AG09309 (cell line): ENCODE data around the gene KRT4.

Experiments
- DNase-seq: peaks from one replicate; pipeline ENCODE4 v3.0.0-alpha.2; 2010; ENCODE audit warnings: low read depth
- H3K4me3 ChIP-seq: 2 replicates; pipeline ENCODE4 v1.5.1; 2011; ENCODE audit warnings: mild to moderate bottlenecking, low read depth, low read length, moderate library complexity; ENCODE audit not compliant: control insufficient read depth
- TF ChIP-seq, protein P1 (sequence below): IDR thresholded peaks from 2 replicates; pipeline ENCODE4 v1.5.1; 2011; ENCODE audit warnings: mild to moderate bottlenecking, low read depth, low read length, inconsistent platforms; ENCODE audit not compliant: insufficient read depth, control insufficient read depth; ENCODE audit errors: missing control alignments

KRT4 gene

DNA sequence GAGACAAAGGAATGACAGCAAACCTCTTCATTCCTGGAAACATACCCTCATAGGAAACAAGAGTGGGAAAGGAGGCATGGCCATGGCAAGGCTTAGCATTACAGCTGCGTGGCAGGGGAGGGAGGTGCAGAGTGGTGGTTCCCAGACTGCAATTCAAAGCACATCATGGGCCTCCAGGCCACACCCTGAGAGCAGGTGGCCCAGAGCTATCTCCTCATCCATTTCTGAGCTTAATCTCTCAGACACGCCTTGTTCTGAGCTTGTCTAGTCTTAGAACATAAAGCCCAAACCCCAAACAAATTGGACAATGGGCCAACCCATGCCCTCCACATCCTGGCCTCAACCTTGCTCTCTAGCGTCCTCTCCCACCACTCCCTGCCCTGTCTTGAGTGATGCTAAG lies 12.1 kb downstream of the KRT4 start:
- H3K4me3 ChIP-seq = no peak overlapping the region
- TF ChIP-seq, protein P1, sequence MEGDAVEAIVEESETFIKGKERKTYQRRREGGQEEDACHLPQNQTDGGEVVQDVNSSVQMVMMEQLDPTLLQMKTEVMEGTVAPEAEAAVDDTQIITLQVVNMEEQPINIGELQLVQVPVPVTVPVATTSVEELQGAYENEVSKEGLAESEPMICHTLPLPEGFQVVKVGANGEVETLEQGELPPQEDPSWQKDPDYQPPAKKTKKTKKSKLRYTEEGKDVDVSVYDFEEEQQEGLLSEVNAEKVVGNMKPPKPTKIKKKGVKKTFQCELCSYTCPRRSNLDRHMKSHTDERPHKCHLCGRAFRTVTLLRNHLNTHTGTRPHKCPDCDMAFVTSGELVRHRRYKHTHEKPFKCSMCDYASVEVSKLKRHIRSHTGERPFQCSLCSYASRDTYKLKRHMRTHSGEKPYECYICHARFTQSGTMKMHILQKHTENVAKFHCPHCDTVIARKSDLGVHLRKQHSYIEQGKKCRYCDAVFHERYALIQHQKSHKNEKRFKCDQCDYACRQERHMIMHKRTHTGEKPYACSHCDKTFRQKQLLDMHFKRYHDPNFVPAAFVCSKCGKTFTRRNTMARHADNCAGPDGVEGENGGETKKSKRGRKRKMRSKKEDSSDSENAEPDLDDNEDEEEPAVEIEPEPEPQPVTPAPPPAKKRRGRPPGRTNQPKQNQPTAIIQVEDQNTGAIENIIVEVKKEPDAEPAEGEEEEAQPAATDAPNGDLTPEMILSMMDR = no peak
- no peak for DNase-seq

DNA sequence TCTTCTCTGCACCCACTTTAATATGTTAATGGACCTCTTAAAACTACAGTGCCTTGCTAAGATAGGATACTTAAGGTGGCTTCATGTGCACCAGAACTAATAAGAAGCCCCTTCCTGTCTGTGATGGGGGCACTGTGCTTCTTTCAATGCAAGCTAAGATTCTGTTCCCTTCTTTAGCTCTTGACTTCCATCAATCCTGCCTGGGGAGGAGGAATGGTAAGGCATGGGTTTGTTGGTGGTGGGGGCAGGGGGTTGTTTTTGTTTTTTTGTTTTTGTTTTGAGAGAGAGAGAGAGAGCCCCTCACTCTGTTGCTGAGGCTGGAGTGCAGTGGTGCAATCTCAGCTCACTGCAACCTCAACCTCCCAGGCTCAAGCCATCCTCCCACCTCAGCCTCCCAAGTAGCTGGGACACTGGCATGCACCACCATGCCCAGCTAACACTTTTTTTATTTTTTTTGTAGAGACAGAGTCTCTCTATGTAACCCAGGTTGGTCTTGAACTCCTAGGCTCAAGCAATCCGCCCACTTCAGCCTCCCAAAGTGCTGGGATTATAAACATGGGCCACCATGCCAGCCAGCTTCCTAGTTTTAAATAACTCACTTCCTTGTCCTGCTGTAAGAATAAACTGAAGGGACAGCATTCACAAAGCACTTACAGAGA lies 13.5 kb downstream of the KRT4 start:
- DNase-seq = no peak
- no peak overlapping the region for H3K4me3 ChIP-seq
- TF ChIP-seq, protein P1 = no peak

DNA sequence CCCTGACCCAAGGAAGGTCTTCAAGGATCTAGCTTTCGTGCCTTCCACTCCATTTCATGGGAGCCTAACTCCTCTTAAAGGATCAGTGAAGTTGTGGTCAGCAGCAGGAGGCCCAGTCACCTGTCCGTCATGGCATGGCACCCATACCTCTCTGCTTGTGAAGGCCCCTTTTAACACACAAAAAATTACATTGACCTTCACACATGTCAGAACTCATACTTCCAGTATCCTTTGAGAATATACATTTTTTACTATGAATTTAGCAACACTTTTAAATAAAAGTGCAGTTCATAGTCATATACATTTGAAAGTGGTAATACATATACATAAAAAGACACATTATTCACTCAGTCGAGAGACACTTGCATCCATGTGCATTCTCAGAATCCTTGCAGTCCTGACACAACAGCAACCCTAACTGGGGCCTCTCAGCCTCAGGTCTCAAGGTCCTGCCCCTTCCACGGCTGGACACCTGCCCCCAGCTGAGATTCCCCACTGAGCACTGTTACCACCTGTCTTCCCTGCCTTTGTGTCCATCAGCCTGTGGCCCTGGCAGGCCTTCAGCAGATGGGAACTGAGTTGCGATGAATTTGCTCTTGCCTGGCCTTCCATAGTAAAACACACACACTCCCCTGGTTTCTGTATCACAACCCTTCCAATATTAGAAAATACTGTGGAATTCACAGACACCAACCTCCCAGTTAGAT lies 14.3 kb downstream of the KRT4 start:
- TF ChIP-seq, protein P1 = no peak
- DNase-seq = no peak
- no peak overlapping the region for H3K4me3 ChIP-seq

DNA sequence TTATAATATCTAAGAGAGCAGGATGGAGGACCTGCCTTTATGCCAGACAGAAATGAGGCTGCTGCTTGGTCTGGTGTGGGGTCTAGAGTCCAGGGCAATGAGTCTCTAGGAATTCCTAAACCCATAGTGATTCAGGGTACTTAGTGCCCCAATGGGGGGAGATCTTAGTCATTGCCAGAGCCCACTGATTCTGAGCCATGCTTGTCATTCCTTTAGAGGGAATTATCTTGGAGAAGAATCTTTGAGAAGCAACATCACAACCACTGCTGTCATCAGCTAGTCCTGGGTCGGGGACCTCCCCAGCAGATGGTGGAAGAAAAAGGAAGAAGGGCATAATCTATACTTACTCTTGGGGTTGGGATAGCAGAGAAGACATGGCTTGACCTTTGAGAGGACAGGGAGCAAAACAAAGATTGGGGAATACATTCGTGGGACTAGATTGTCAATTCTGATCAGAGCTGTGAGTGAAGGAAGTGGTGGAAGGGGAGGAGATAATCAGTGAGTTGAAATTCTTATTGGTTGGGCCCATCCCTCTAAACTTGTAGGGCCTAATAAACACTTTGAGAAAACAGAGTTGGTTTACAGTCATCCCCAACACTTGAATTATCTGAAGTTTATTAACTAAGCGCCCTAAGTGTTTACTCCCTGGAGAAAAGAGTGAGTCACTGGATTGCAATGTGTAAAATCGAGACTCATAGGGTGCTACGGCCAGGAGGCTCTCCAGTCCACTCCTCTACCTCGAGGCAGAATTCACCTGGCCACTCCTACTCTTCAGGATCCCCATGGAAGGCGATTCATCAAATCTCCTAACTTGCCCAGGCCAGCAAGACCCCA lies 15.0 kb downstream of the KRT4 start:
- DNase-seq = no peak
- no peak overlapping the region for H3K4me3 ChIP-seq
- TF ChIP-seq, protein P1 = no peak

DNA sequence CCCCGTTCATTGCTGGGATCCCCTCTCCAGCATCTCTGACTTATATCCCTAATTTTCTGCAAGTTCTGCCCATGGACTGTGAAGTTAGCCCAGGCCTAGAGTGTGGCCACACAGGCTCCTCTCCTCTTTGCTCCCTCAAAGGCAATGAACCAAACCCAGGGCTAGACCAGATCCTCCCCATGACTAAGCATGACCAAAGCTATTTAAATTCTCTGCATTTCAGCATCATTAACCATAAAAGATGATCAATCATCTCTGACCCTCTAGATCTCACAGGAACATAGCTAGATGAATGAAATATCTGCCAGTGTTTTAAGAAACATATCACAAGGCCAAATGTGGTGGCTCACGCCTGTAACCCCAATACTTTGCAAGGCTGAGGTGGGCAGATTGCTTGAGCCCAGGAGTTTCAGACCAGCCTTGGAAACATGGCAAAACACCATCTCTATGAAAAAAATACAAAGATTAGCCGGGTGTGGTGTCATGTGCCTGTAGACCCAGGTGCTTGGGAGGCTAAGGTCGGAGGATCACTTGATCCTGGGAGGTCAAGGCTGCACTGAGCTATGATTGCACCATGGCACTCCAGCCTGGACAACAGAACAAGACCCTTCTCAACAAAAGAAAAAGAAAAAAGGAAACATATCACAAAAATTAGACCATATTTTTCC lies 15.8 kb downstream of the KRT4 start:
- TF ChIP-seq, protein P1 = no peak
- no peak for DNase-seq
- no peak overlapping the region for H3K4me3 ChIP-seq

DNA sequence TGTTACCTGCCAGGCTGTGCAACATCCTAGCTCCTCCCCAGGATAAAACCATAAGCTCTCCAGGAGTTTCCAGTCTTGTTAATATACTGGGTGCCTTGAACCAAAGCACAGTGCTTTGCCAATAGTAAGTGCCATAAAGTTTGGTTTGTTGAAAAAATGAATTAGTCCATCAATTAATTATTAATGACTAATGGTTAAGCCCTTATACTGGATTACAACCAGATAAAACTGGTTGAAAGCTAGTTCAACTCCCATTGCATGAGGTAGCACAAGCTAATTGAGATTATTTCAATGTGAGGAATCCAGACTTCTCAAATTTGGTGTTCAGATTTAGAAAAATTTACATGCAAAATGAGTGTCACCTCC lies 16.4 kb downstream of the KRT4 start:
- TF ChIP-seq, protein P1 = no peak
- no peak for DNase-seq
- H3K4me3 ChIP-seq = no peak overlapping the region
